ENCODE data around the gene RCOR1.
"Not testable (repeated sequence)": the region's sequence is repeated elsewhere in the genome, so short reads cannot be mapped to it uniquely, and the experiment has no call there.

Gene RCOR1

DNA sequence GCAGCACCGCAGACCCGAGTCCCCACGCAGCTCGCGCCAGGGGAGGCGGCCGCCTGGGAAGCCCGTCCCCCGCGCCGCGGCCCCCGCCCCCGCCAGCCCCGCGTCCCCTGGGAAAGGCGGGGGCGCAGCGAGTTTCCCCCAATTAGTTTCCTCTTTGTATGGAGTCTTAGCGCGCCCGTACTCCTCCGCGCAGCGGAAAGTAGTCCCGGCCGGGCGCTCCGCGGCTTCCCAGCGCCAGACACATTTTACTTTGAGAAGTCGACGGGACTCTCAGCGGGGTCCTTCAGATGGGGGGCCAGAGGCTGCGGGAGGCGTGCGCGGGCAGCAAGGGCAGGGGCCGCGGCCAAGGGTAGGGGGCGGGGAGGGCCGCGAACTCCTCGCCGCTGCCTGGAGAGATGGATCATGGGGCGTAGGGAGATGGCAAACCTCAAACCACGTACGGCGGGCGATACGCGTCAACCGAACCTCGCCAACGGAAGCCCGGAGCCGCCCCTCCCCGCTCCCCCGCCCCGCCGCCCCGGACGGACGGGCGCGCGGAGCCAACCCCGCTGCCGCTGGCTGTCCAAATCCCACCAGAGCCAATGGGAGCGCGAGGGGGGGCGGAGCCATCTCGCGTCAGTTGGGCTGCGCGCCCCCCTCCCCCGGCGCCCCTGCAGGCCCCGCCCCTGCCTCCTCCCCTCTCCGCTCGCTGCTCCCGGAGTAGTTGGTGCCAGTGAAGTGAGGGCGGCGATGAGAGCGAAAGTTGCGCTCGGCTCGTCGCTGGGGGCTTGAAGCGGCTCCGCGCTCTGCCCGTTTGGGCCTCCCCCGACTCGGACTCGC lies at the start of gene RCOR1:
RCOR1 (plus strand) TSS at position 706 of the 819 bp plus-strand sequence. CDS start 238 bp downstream, outside the sequence.
- peak; percentile 99 for DNase-seq

DNA sequence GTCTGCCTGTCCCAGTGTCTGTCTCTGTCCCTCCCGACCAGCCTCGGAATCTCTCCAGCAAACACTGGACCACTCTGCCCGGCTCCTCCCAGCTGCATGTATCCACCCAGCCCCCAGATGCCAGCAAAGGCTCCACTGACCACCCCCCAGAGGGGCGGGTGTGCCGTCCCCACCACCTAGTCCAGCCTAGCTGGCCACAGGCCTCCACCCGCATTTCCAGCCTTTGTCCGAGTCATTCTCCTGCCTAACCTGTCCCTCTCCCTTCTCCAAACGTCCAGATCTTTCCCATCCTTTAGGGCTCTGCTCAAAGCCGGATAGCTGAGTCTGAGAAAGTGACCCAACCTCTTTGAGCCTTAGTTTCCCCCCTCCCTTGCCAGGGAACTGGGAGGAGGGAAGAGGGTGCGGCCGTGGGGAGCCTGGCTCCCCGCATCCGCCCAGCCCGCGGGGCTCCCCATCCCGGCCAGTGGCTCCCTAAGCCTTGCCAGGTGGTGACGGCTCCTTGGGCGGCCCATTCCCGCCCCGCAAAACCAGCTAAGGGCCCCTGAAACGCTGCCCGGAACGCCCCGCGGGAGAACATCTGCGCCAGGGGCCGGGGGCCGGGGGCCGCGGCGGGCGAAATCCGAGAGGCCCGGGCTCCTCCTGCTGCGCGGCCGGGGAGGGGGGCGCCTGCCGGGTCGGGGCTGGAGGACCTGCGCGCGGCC lies 48.3 kb upstream of the RCOR1 start:
- DNase-seq: no peak

DNA sequence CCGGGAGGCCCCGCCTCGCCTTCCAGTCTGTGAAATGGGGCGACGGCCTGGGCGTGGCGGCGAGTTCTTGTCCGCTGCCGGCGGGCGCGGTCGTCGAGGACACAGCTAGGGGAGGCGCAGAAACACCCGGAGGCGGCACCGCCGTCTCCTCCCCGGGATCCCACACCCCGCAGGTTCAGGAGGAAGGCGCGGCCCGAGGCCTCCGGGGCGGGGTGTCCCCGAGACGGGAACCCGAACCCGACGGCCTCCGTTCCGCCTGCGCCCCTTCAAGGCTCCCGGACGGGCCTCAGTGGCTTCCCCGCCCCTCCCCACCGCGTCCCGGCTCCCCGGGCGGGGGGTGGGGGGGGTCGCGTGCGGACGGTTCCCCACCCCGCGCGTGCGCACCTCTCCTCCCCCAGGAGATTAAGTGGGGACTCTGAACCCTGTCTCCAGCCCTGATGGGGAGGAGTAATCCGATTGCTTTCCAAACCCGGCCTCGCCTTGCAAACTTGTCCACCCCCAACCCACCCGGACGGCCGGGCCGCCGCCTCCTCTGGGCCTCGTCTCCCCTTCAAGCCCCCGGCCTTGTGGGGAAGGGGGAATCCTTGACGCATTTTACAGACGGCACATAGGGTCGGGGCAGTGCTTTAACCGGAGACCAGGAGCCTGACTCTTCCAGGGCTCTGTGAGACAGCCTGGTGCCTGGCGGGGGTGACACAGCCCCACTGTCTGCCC lies 47.5 kb upstream of the RCOR1 start:
- peak; percentile 12 for DNase-seq

DNA sequence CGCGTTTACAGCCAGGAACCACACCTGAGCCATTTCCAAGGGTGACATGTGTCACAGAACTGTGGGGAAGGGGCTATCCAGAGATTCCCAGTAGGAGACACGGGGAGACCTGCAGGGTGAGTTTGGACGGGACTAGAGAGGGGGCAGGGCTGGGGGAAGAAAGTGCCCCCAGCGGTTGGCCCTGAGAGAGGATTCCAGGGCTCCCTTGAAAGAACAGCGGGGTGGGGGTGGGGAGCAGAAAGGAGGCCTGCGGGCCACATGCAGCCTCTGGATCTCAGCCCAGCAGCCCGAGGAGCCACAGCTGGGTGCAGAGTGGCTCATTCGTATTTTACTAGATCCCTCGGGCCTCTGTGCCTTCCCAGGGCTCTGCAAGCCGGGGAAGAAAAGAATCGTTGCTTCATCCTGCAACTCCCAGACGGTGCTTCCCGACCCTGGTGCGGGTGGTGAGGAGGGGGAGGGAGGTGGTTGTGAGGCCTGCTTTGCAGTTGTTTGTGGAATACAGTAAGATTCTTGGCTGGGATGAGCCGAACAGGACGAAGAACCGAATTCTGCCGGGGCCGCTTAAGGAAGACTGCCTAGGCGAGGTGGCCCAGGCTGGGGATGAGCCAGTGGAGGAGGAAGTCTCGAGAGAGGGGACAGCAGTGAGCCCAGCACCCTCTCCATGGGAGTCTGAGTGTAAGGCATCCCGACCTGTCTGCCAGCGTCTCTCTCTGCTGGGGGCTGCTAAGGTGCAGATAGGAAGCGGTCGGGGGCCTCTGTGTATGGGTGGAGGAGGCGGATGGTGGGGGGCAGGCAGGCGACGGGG lies 46.8 kb upstream of the RCOR1 start:
- no peak for DNase-seq

DNA sequence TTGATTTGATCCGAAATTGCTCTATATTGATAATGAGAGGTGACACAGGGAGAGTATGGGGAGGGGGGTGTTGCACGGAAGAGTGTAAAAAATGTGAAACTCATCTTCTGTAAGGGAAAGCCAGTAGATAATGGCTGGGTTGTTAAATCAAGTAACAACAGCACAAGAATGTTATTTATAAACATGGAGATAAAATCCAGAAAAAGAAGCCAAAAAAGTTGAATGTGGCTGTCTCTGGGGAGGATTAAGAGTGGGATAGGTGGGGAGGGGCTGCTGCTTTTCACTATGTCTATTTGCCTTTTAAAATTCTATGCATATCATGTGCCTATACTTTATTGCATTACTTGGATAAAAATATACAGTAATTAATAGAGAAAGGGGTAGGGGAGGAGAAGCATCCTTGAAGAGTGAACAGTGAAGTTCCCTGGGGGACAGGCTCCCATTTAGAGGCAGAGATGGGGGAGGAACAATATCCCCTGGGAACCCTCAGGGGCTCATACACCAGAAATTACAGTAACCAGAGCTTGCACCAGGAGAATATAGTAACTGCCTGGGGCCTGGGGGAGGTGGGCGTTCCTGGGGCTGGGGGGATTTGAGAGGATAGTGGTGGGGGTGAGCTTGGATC lies 43.7 kb upstream of the RCOR1 start:
- DNase-seq: no peak

DNA sequence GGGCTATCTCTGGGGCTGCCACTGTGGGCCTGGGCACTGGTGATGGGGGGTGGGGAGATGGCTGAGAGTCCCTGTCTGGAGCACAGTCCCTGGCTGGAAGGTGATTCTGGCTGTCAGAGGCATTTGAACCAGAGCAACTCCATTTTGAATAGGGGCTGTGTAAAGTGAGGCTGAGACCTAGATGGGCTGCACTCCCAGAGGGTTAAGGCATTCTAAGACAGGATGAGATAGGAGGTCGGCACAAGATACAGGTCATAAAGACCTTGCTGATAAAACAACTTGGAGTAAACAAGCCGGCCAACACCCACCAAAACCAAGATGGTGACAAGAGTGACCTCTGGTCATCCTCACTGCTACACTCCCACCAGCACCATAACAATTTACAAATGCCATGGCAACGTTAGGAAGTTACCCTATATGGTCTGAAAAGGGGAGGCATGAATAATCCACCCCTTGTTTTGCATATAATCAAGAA lies 41.5 kb upstream of the RCOR1 start:
- not testable (repeated sequence) for DNase-seq

DNA sequence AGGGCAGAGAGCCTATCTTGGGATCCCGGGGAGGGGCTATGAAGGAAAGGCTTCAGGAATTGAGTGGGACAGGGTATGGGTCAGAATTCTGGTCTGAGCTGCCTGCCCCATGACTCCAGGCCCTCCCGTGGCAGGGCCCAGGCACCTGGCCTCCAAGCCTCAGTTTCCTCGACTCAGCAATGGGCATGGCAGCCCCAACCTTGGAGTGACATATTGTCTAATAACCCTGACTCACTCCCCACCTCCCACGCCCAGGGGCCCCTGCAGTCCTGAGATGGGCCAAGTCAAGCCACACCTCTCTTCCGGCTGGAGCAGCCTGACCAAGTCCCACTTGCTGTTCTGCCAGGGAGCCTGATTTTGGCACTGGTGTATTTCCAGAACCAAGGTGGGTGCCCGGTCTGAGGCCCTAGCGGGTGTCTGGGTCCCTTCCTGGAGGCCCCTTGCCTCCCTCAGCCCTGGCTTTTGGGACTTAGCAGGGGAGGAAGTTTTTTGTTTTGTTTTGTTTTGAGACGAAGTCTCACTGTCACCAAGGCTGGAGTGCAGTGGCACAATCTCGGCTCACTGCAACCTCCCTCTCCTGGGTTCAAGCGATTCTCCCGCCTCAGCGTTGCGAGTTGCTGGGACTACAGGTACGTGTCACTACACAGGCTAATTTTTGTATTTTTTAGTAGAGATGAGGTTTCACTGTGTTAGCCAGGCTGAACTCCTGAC lies 40.3 kb upstream of the RCOR1 start:
- DNase-seq: peak; percentile 18

DNA sequence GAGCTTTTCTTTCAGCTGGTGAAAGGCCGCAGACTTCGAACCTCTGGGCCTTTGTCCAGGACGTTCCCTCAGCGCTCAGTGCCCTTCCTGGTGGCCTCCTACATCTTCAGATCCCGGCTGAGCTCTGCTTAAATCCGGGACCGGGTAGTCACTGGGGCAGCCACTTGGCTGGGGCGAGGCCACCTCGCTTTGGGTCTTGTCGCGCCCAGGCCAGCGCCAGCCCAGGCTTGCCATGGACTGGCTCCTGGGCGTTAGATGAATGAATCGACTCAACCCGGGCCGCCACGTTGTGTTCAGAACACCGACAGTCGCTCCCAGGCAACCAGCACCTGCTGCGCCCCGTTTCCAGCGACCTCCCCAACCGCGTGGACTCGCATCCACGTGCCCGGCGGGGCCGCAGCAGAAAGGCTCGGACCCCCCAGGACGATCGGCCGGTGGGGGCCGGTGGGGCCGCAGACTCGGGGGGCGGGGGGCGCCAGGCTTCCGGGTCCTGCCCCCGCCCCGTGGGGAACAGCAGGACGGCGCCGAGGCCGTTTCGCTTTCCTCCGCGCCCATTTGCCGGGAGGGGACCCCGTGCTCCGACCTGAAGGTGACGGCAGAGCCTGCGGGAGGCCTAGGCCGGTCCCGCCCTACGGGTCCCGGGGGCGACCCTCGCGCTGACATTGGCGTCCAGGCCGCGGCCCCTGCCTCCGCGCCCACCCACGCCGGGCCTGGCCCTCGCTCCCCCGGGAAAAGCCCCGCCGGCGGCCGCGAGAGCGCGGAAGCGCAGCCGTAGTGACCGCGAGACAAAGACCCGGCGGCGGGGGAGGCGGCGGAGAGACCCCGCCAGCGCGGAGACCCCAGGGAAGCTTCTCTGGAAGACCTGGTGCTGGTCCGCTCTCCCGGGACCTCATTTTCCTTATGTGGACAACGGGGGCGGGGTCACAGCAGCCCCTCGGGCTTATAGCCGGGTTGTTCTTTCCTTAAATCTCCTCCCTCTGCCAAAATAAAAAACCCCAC lies 37.3 kb upstream of the RCOR1 start:
- peak; percentile 55 for DNase-seq

DNA sequence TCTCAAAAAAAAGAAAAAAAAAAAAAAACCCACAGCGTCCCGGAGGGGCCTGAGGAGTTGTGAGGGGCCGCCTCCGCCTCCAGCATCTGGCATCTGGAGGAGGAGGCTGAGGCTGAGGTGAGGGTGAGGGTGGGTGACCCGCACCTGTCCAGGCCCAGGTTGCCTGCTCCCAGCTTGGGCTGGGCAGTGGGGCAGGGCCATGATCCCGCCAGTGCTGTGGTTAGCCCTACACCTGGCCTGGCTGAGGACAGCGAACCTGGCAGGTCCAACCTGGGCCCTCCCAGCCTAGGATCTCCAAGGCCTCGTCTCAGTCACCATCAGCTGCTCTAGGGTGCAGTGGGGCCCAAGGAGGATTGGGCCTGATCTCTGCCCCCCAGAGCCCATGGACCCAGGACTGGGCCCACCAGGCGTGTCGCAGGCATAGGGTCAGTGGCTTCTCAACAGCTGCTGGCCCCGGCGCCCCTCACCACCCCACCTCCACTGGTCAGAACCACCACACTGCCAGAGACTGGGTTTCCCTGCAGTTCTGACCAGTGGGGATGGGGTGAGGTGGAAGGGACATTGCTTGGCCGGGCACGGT lies 36.3 kb upstream of the RCOR1 start:
- no peak for DNase-seq

DNA sequence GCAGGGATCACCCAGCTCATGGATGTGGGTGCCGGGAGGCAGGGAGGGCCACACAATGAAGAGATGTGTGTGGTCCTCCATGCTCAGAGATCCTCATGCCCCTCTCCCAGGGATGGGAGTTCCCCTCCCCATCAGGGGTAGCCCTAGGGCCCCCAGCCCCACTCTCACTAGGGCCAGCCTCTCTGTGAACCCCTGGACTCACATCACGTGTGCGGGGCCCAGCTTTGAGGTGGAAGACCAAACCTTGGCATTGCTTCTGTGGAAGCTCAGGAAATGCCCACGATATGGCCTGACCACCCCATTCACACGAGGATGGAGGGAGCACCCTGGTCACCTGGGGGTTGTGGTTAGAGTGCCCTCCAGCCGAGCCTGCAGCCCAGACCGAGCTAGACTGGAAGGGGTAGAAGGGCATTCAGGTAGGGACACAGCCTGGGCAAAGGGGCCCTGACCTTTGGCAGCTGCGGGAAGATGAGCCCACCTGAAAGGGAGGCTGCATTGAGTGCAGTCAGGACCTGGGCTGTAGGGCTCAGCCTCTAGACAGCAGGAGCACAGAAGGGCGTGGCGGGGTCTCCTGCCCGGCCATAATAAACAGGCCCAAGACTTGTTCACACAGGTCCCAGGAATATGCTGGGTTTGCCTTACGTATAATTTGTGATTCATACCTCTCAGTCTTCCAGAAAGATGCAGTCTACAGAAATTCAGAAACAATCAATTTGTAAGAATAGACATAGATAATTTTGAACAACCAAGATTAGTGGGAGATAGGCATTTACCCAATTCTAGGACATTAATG lies 34.8 kb upstream of the RCOR1 start:
- DNase-seq: no peak

DNA sequence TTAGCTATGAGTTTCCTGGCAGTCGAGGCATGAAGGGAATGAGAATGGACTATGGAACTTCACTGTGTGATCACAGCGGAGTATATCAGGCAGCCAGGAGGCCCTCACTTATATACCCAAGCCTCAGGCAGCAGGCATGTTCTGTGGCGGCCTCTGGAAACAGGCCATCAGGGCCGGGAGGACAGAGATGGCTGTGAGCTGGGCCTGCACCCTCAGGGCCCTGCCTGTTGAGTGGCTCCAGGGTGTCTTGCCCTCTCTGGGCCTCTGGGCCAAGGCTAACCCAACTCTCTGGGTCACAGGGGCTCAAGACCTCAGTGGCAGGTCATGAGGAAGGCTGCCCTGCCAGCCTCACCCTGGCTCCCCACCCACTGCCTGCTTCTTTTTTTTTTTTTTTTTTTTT lies 33.9 kb upstream of the RCOR1 start:
- DNase-seq: no peak

DNA sequence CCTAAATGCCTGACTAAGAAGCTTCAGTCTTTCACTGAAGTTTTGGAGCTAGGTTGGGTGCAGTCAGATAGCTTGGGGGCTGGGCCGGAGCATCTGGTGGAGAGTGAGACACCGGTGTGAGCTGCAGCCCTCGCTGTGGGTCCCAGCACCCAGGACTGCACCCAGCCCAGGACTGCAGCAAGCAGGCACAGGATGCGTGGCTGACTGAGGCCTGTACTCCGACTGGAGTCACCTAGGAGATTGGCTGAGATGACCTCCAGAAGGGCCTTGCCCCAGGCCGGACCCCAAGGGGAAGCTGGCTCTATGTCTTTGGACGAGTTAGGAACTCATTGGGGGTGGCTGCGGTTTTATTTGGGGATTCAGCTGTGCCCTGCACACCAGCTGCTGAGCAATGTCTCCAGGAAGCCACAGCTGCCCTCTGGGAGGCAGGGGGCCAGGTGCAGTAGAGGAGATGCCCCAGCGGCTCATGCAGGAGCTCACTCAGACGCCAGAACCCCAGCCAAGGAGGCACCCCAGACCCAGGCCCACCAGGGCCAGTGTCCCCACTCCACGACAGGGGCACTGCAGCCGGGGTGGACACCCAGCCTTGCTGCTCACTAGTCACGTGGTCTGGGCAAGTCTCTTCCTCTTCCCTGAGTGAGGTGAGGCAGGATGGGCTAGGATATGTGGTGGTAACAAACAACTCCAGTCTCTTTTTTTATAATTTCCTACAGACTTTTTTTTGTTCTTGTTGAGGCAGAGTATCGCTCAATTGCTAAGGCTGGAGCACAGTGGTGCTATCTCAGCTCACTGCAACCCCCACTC lies 31.8 kb upstream of the RCOR1 start:
- DNase-seq: no peak

DNA sequence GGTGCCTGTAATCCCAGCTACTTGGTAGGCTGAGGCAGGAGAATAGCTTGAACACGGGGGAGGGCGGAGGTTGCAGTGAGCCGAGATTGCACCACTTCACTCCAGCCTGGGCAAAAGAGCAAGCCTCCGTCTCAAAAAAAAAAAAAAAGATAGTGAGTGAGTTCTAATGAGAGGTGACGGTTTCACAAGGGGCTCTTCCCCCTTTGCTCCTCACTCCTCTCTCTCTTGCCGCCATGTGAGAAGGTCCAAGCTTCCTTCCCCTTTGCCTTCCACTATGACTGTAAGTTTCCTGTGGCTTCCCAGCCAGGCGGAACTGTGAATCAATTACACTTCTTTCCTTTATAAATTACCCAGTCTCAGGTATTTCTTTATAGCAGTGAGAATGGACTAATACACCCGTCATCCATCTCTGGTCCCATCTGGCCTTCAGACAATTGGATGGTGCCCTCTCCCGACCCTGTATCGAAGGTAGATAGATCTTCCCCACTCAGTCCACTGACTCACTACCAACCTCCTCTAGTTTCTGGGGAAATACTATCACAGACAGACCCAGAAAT lies 27.0 kb upstream of the RCOR1 start:
- peak; percentile 58 for DNase-seq

DNA sequence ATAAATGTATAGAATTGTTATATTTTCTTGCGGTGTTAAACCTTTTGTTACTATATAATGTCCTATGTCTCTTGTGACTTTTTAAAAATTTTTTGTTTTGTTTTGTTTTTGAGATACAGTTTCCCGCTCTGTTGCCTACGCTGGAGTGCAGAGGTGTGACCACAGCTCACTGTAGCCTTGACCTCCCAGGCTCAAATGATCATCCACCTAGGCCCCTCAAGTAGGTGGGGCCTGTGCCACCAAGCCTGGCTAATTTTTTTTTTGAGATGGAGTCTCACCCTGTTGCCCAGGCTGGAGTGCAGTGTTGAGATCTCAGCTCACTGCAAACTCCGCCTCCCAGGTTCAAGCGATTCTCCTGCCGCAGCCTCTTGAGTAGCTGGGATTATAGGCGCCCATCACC lies 26.5 kb upstream of the RCOR1 start:
- no peak for DNase-seq

DNA sequence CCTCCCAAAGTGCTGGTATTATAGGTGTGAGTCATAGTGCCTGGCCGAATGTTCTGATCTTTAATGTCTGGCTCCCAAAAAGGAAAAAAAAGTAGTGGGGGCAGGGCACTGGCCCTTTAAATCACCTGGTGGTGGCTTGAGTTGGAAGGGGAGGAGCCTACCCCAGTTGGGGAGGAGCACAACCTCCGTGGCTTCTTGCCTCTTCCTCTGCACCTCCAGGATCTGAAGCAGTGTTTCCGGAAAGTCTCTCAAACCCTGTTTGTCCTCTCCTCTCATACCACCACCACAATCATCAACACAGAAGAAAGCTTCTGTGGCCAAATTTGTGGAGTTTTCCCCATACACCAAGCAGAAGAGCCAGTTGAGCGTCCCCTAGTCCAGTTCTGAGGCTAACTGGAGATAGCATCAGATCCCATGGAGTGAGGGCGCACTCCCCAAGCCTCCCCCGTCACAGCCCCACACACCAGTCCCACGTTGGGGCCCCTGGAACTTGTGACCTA lies 24.3 kb upstream of the RCOR1 start:
- DNase-seq: peak; percentile 67

DNA sequence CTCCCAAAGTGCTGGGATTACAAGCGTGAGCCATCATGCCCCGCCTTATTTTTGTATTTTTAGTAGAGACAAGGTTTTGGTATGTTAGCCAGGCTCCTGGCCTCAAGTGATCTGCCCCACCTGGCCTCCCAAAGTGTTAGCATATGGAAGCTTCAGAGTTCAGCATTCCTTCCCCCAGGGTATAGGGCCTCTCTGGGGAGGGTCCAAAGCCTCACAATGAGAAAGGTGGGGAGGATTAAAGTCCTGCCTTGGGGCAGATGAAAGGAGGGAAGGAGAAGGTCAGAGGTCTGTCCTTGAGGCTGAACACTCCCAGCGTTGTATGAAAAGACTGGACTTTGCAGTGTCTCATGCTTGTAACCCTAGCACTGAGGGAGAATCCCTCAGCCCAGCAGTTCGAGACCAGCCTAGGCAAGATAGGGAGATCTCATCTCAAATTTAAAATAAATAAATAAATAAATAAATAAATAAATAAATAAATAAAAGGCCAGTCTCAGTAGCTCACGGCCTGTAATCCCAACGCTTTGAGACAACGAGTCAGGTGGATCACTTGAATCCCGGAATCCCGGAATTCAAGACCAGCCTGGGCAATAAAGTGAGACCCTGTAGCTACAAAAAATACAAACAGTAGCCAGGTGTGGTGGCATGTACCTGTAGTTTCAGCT lies 22.0 kb upstream of the RCOR1 start:
- no peak for DNase-seq

DNA sequence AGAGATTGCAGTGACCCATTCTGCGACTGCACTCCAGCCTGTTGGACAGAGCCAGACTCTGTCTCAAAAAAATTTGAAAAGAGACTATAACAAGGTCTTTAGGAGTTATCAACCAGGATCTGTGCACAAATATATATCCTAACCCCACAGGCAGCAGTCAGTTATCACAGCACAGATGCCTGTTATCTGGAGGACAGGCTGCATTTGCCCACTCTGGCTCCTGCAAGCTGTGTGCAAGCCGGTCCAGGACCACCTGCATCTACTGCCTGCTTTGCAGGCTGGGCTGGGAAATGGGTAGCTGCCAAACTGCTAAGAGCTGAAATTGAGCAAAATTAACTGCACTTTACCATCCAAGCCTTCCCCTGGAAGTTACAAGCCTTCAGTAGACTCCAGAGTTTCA lies 21.4 kb upstream of the RCOR1 start:
- no peak for DNase-seq

Data from activated CD4-positive, alpha-beta T cell treated with anti-CD3 and anti-CD28 coated beads, Interleukin-2, Interleukin-6, amounts not matched to agents 100 ng/mL and 50 ng/mL, durations not matched to agents 16 hours and 8 hours (primary cell).